GM19452 (cell line): ENCODE measurements around the gene MBD5.

Experiments used
- ATAC-seq: cut with Tn5 transposase; IDR thresholded peaks from one replicate; pipeline ENCODE4 v1.9.1; 2021; ENCODE audit not compliant: unreplicated experiment

MBD5 gene

GRCh38 chr2:148022882-148023281 is 2.0 kb downstream of the MBD5 start:
- no peak for ATAC-seq

- ATAC-seq = peak; percentile 38
These were observed 3.0 kb downstream of the MBD5 start for GRCh38 chr2:148023861-148024260.

- ATAC-seq = no peak
These were observed 5.7 kb downstream of the MBD5 start for GRCh38 chr2:148026573-148026972.

- no peak for ATAC-seq
These were observed 6.9 kb downstream of the MBD5 start for GRCh38 chr2:148027822-148028221.

GRCh38 chr2:148028781-148029180 is 7.9 kb downstream of the MBD5 start:
- no peak for ATAC-seq

GRCh38 chr2:148031152-148031551 is 10.3 kb downstream of the MBD5 start:
- ATAC-seq = no peak

- no peak for ATAC-seq
These were observed 11.3 kb downstream of the MBD5 start for GRCh38 chr2:148032215-148032614.

GRCh38 chr2:148039783-148040182 is 18.9 kb downstream of the MBD5 start:
- ATAC-seq = no peak

GRCh38 chr2:148042219-148042618 is 21.3 kb downstream of the MBD5 start:
- peak; percentile 81 for ATAC-seq

- ATAC-seq = no peak
These were observed 23.4 kb downstream of the MBD5 start for GRCh38 chr2:148044322-148044721.

- ATAC-seq = no peak
These were observed 25.9 kb downstream of the MBD5 start for GRCh38 chr2:148046802-148047201.

GRCh38 chr2:148048475-148049221 is 27.8 kb downstream of the MBD5 start:
- peak; percentile 66 for ATAC-seq

- ATAC-seq = no peak
These were observed 28.4 kb downstream of the MBD5 start for GRCh38 chr2:148049284-148049683.

GRCh38 chr2:148052687-148053086 is 31.8 kb downstream of the MBD5 start:
- ATAC-seq = no peak

GRCh38 chr2:148058641-148059040 is 37.8 kb downstream of the MBD5 start:
- ATAC-seq = no peak

GRCh38 chr2:148063633-148064032 is 42.7 kb downstream of the MBD5 start:
- ATAC-seq = no peak

- ATAC-seq = no peak
These were observed 45.0 kb downstream of the MBD5 start for GRCh38 chr2:148065936-148066335.

GRCh38 chr2:148067801-148068200 is 46.9 kb downstream of the MBD5 start:
- ATAC-seq = no peak

- no peak for ATAC-seq
These were observed 50.5 kb downstream of the MBD5 start for GRCh38 chr2:148071351-148071750.

- no peak for ATAC-seq
These were observed 75.1 kb downstream of the MBD5 start for GRCh38 chr2:148096012-148096411.

- no peak for ATAC-seq
These were observed 81.8 kb downstream of the MBD5 start for GRCh38 chr2:148102641-148103040.

- ATAC-seq = no peak
These were observed 83.1 kb downstream of the MBD5 start for GRCh38 chr2:148103946-148104345.

GRCh38 chr2:148106331-148106730 is 85.4 kb downstream of the MBD5 start:
- ATAC-seq = no peak
